Type B pancreatic cell (in vitro differentiated cells): ENCODE measurements around the gene COL4A5. TPM values are rescaled to one million over a fixed set of nuclear protein-coding genes. Genes with fewer than 3 reads are reported as not detected.
"Not testable (repeated sequence)": the region's sequence is repeated elsewhere in the genome, so short reads cannot be mapped to it uniquely, and the experiment has no call there.

Experiments
- DNase-seq: peaks from one replicate; pipeline ENCODE4 v3.0.0; 2021; ENCODE audit warnings: mixed read lengths; ENCODE audit not compliant: unreplicated experiment; ENCODE audit errors: extremely low spot score
- H3K27ac Mint-ChIP-seq: 2 replicates; pipeline ENCODE4 v1.8.0; 2021; ENCODE audit warnings: mild to moderate bottlenecking, mixed read lengths
- H3K27me3 Mint-ChIP-seq: 2 replicates; pipeline ENCODE4 v1.8.0; 2021; ENCODE audit warnings: mixed read lengths
- H3K36me3 Mint-ChIP-seq: 2 replicates; pipeline ENCODE4 v1.8.0; 2021; ENCODE audit warnings: mixed read lengths
- H3K4me1 Mint-ChIP-seq: one replicate; pipeline ENCODE4 v1.8.0; 2021; ENCODE audit warnings: mixed read lengths; ENCODE audit not compliant: unreplicated experiment
- H3K4me3 Mint-ChIP-seq: 2 replicates; pipeline ENCODE4 v1.8.0; 2021; ENCODE audit warnings: mild to moderate bottlenecking, mixed read lengths
- H3K9me3 Mint-ChIP-seq: 2 replicates; pipeline ENCODE4 v1.8.0; 2021; ENCODE audit warnings: mixed read lengths
- CTCF ChIP-seq: fragments of 200-600 bp; sonication (generic); conservative IDR thresholded peaks from 2 replicates; pipeline ENCODE4 v1.5.0; 2021; ENCODE audit warnings: antibody characterized with exemption, mild to moderate bottlenecking
- total RNA-seq: library from RNA; stranded (reverse); gene quantifications from 2 replicates; pipeline ENCODE4 v1.2.1, GENCODE V29; 2021; ENCODE audit warnings: low replicate concordance

Gene COL4A5
- total RNA-seq, 1 donor from 2014 or later: 167 TPM

- H3K4me3 Mint-ChIP-seq: no peak overlapping the region
- H3K36me3 Mint-ChIP-seq: peaks cover 21% of the 10 kb centered on the region
- H3K4me1 Mint-ChIP-seq: no peaks in the 10 kb centered on the region
- H3K9me3 Mint-ChIP-seq: peaks cover 5% of the 10 kb centered on the region
- H3K27me3 Mint-ChIP-seq: no peaks in the 10 kb centered on the region
- TF ChIP-seq CTCF: no peak
- no peak for DNase-seq
- no peak overlapping the region for H3K27ac Mint-ChIP-seq
Observed at GRCh38 chrX:108456971-108457477, 17.4 kb downstream of the COL4A5 start.

GRCh38 chrX:108464604-108465003 lies 25.0 kb downstream of the COL4A5 start:
- Mint-ChIP-seq H3K27ac (no peak overlapping the region), H3K9me3 (no peaks in the 10 kb centered on the region), H3K4me3 (no peak overlapping the region), H3K4me1 (no peaks in the 10 kb centered on the region), H3K27me3 (no peaks in the 10 kb centered on the region), H3K36me3 (no peaks in the 10 kb centered on the region)
- no peak for TF ChIP-seq CTCF
- DNase-seq: no peak

DNA sequence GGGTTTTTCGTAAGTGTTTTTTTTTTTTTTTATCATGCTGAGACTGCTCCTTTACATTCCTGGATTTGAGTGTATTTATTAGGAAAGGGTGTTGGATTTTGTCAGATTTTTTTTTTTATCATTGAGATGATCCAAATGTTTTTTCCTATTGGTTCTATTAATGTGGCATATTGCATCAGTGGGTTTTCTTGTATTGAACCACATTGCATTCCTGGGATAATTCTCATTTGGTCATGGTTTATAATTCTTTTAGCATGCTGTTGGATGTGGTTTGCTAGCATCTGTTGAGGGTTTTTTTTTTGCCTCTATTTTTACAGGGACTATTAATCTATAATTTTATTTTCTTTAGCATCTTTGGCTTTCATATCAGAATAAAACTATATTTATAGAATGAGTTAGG lies 28.8 kb downstream of the COL4A5 start:
- Mint-ChIP-seq H3K9me3 (peaks cover 6% of the 10 kb centered on the region), H3K27ac (no peak overlapping the region), H3K27me3 (no peaks in the 10 kb centered on the region), H3K36me3 (peaks cover 13% of the 10 kb centered on the region), H3K4me1 (no peaks in the 10 kb centered on the region), H3K4me3 (no peak overlapping the region)
- no peak for DNase-seq
- no peak for TF ChIP-seq CTCF

DNA sequence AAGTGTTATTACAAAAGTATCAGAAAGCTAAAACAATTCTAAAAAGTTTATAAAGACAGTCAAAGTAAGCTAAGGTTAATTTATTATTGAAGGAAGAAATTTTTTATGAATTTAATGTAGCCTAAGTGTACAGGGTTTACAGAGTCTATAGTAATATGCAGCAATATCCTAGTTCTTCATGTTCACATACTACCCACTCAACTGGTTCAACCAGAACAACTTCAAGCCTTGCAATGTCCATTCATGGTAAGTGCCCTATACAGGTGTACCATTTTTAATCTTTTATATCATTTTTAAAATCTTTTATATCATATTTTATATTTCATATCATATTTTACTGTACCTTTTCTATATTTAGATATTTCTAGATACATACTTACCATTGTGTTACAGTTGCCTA lies 34.3 kb downstream of the COL4A5 start:
- no peak for TF ChIP-seq CTCF
- H3K27me3 Mint-ChIP-seq: no peaks in the 10 kb centered on the region
- no peak for DNase-seq
- peaks cover 18% of the 10 kb centered on the region for H3K9me3 Mint-ChIP-seq
- no peak overlapping the region for H3K4me3 Mint-ChIP-seq
- H3K27ac Mint-ChIP-seq: no peak overlapping the region
- no peaks in the 10 kb centered on the region for H3K4me1 Mint-ChIP-seq
- H3K36me3 Mint-ChIP-seq: peaks cover 41% of the 10 kb centered on the region

GRCh38 chrX:108481528-108481927 lies 41.9 kb downstream of the COL4A5 start:
- H3K27me3 Mint-ChIP-seq, H3K4me1 Mint-ChIP-seq, DNase-seq, H3K4me3 Mint-ChIP-seq, H3K9me3 Mint-ChIP-seq, H3K27ac Mint-ChIP-seq: not testable (repeated sequence)
- peaks cover 47% of the 10 kb centered on the region for H3K36me3 Mint-ChIP-seq

- Mint-ChIP-seq H3K9me3 (no peaks in the 10 kb centered on the region), H3K4me3 (no peak overlapping the region), H3K4me1 (peaks cover 4% of the 10 kb centered on the region), H3K36me3 (peaks cover 32% of the 10 kb centered on the region), H3K27ac (no peak overlapping the region), H3K27me3 (no peaks in the 10 kb centered on the region)
- no peak for DNase-seq
- no peak for TF ChIP-seq CTCF
Observed at GRCh38 chrX:108484251-108484650, 44.6 kb downstream of the COL4A5 start.
